B cell (primary cell): ENCODE results near the gene PNN. TPM values are rescaled to one million over a fixed set of nuclear protein-coding genes. Genes with fewer than 3 reads are reported as not detected.
"Not testable (repeated sequence)": the region's sequence is repeated elsewhere in the genome, so short reads cannot be mapped to it uniquely, and the experiment has no call there.

ENCODE experiments used
- ATAC-seq: fragments of 200-7000 bp; cut with Tn5 transposase; one replicate; pipeline ENCODE4 v1.10.0; 2021; ENCODE audit warnings: low read depth, mild to moderate bottlenecking, moderate number of reproducible peaks, moderate library complexity
- CTCF ChIA-PET: fragments of 350-600 bp; sonication (Branson Sonifier 250); formaldehyde crosslinking; loops from one replicate; lab custom pipeline; 2021; ENCODE audit warnings: antibody characterized with exemption, inconsistent platforms; lab: Charles Lee
- POLR2A ChIA-PET: fragments of 350-600 bp; sonication (Branson Sonifier 250); formaldehyde crosslinking; loops from one replicate; lab custom pipeline; 2021; ENCODE audit warnings: antibody characterized with exemption; lab: Charles Lee
- DNase-seq: peaks from one replicate; pipeline ENCODE4 v3.0.0; 2013
- H2AFZ ChIP-seq: 2 replicates; pipeline ENCODE4 v1.6.1; 2012; ENCODE audit warnings: mild to moderate bottlenecking, low read depth, low read length; ENCODE audit not compliant: insufficient read depth, poor library complexity, severe bottlenecking
- H3K27ac ChIP-seq, 2 donors: 1 replicate in 1 of 2; 2 replicates in 1 of 2; pipeline ENCODE4 v1.5.1; 2012 to 2013; ENCODE audit warnings: low read length in 2 of 2, mild to moderate bottlenecking in 2 of 2, moderate library complexity in 1 of 2
- H3K27me3 ChIP-seq, 4 experiments: fragments of 200-600 bp in 1 of 4; sonication (generic) in 1 of 4; replicated peaks in 1 of 4; 1 replicate in 2 of 4; 2 replicates in 2 of 4; pipeline versions ENCODE4 v1.6.1 to v1.7.0; 2013 to 2016; ENCODE audit warnings: low read length in 3 of 4, mild to moderate bottlenecking in 2 of 4, mixed read lengths in 1 of 4, moderate library complexity in 1 of 4; ENCODE audit not compliant: insufficient read depth in 4 of 4, control insufficient read depth in 3 of 4; ENCODE audit errors: control extremely low read depth in 1 of 4
- H3K36me3 ChIP-seq, 2 experiments: replicated peaks in 1 of 2; 1 replicate in 1 of 2; 2 replicates in 1 of 2; pipeline versions ENCODE4 v1.6.1 to v1.7.1; 2013; ENCODE audit warnings: low read length in 1 of 2; ENCODE audit not compliant: insufficient read depth in 2 of 2, control insufficient read depth in 1 of 2; ENCODE audit errors: control extremely low read depth in 1 of 2, extremely low read depth in 1 of 2
- H3K4me1 ChIP-seq, 2 donors: fragments of 200-600 bp in 1 of 2; sonication (generic) in 1 of 2; 1 replicate in 1 of 2; 2 replicates in 1 of 2; pipeline versions ENCODE4 v1.5.1 to v1.6.1; 2013 to 2017; ENCODE audit warnings: low read length in 2 of 2; ENCODE audit not compliant: control insufficient read depth in 2 of 2, insufficient read depth in 2 of 2
- H3K4me2 ChIP-seq: replicated peaks from 2 replicates; pipeline ENCODE3; 2012; ENCODE audit warnings: mild to moderate bottlenecking, low read depth, low read length; ENCODE audit not compliant: poor library complexity, severe bottlenecking
- H3K4me3 ChIP-seq, 5 experiments: fragments of 200-600 bp in 1 of 5; sonication (generic) in 1 of 5; 1 replicate in 3 of 5; 2 replicates in 2 of 5; pipeline versions ENCODE4 v1.5.1 to v1.7.0; 2011 to 2016; ENCODE audit warnings: low read length in 4 of 5, mild to moderate bottlenecking in 4 of 5, low read depth in 2 of 5, control low read depth in 1 of 5, moderate library complexity in 1 of 5; ENCODE audit not compliant: insufficient read depth in 1 of 5; ENCODE audit errors: control extremely low read depth in 1 of 5, extremely low read depth in 1 of 5
- H3K79me2 ChIP-seq: fragments of 200-600 bp; sonication (generic); one replicate; pipeline ENCODE4 v1.6.0; 2016; ENCODE audit warnings: low read length; ENCODE audit not compliant: control insufficient read depth, insufficient read depth
- H3K9ac ChIP-seq: fragments of 200-600 bp; sonication (generic); 2 replicates; pipeline ENCODE4 v1.6.1; 2017; ENCODE audit warnings: mild to moderate bottlenecking, low read length, moderate library complexity
- H3K9me3 ChIP-seq, 3 donors: one replicate each; pipeline versions ENCODE4 v1.6.1 to v1.7.1; 2013; ENCODE audit warnings: low read length in 2 of 3; ENCODE audit not compliant: control insufficient read depth in 2 of 3, insufficient read depth in 1 of 3; ENCODE audit errors: control extremely low read depth in 1 of 3
- H4K20me1 ChIP-seq: 2 replicates; pipeline ENCODE4 v1.6.0; 2012; ENCODE audit warnings: mild to moderate bottlenecking, low read length; ENCODE audit not compliant: insufficient read depth, control insufficient read depth, poor library complexity, severe bottlenecking
- H3K27ac Mint-ChIP-seq: one replicate; pipeline ENCODE4 v1.8.0; 2021; ENCODE audit warnings: mixed read lengths
- H3K27me3 Mint-ChIP-seq: one replicate; pipeline ENCODE4 v1.8.0; 2021; ENCODE audit warnings: mixed read lengths
- H3K4me1 Mint-ChIP-seq: one replicate; pipeline ENCODE4 v1.8.0; 2021; ENCODE audit warnings: mixed read lengths
- H3K4me3 Mint-ChIP-seq: one replicate; pipeline ENCODE4 v1.8.0; 2021; ENCODE audit warnings: mixed read lengths
- H3K9me3 Mint-ChIP-seq: one replicate; pipeline ENCODE4 v1.8.0; 2022; ENCODE audit warnings: mixed read lengths; ENCODE audit not compliant: insufficient read depth
- CTCF ChIP-seq: fragments of 200-600 bp; IDR thresholded peaks from one replicate; pipeline ENCODE4 v1.8.0; 2022; ENCODE audit warnings: antibody characterized with exemption, mild to moderate bottlenecking
- EZH2 ChIP-seq: IDR thresholded peaks from 2 replicates; pipeline ENCODE4 v1.6.1; 2012; ENCODE audit warnings: borderline replicate concordance, low read depth, mild to moderate bottlenecking, moderate library complexity, low read length; ENCODE audit not compliant: insufficient read depth, poor library complexity, severe bottlenecking
- WGBS: methylation state at CpG from one replicate; pipeline ENCODE4 v1.1.5; 2013; ENCODE audit warnings: missing lambda C conversion rate; ENCODE audit not compliant: insufficient coverage; 5-methylcytosine and 5-hydroxymethylcytosine counted together
- intact Hi-C: fragments of 100-400 bp; cut with micrococcal nuclease; formaldehyde crosslinking; loops from one replicate; pipeline ENCODE4 v1.10.0; 2022
- polyA plus RNA-seq: library from polyadenylated mRNA; depleted of rRNA; stranded (reverse); fragments of >200 nt; gene quantifications from 2 replicates; pipeline ENCODE4 v1.2.3, GENCODE V29; 2012
- total RNA-seq, 2 donors: library from RNA; stranded (reverse); fragments of 120-200 nt in 1 of 2; gene quantifications; 1 replicate in 1 of 2; 2 replicates in 1 of 2; pipeline versions ENCODE4 v1.2.3 to v1.2.4, GENCODE V29; 2013 to 2022

Gene PNN
- total and polyA plus RNA-seq, 2 donors (not counting 1 experiment from before 2014, with no cell fraction given): 49.7 to 134 TPM

GRCh38 chr14:39218171-39218769 lies 43.2 kb downstream of the PNN start:
- DNase-seq (no peak), ATAC-seq (no peak)
- Histone ChIP-seq H3K4me2 (no peak overlapping the region), H4K20me1 (no peaks in the 10 kb centered on the region), H3K79me2 (no peaks in the 10 kb centered on the region), H3K27ac (no peak overlapping the region), H3K9ac (no peak overlapping the region), H3K9me3 (no peaks in the 10 kb centered on the region), H3K4me1 (peaks cover 0 to 5% of the 10 kb centered on the region in 2 donors), H3K4me3 (no peak overlapping the region), H3K36me3 (no peaks in the 10 kb centered on the region), H2AFZ (no peak overlapping the region), H3K27me3 (no peaks in the 10 kb centered on the region)
- Mint-ChIP-seq H3K4me3 (no peak overlapping the region), H3K4me1 (peaks cover 7% of the 10 kb centered on the region), H3K27me3 (peaks cover 3% of the 10 kb centered on the region), H3K9me3 (no peaks in the 10 kb centered on the region), H3K27ac (no peak overlapping the region)
- intact Hi-C loops: no loop called here
- TF ChIP-seq CTCF: no peak
- no peak for TF ChIP-seq EZH2
- CTCF ChIA-PET: no interaction called here
- no CpG with 5 or more reads among the region's 5 CpGs for WGBS
- POLR2A ChIA-PET: no interaction called here

- Histone ChIP-seq H3K79me2 (no peaks in the 10 kb centered on the region), H4K20me1 (no peaks in the 10 kb centered on the region), H3K36me3 (no peaks in the 10 kb centered on the region), H3K27ac (no peak overlapping the region), H3K4me1 (peaks cover 0 to 5% of the 10 kb centered on the region in 2 donors), H3K4me3 (no peak overlapping the region), H3K27me3 (peaks cover 0 to 2% (median 0%) of the 10 kb centered on the region in 4 experiments), H3K4me2 (no peak overlapping the region), H3K9ac (no peak overlapping the region), H3K9me3 (no peaks in the 10 kb centered on the region), H2AFZ (no peak overlapping the region)
- POLR2A ChIA-PET: no interaction called here
- no peak overlapping the region for H3K27ac Mint-ChIP-seq
- no peak for TF ChIP-seq EZH2
- no peak for TF ChIP-seq CTCF
- DNase-seq: no peak
- no peak overlapping the region for H3K4me3 Mint-ChIP-seq
- no peaks in the 10 kb centered on the region for H3K9me3 Mint-ChIP-seq
- H3K27me3 Mint-ChIP-seq: peaks cover 3% of the 10 kb centered on the region
- no peak for ATAC-seq
- peaks cover 7% of the 10 kb centered on the region for H3K4me1 Mint-ChIP-seq
- intact Hi-C loops: no loop called here
- CTCF ChIA-PET: no interaction called here
- 100% methylated on average over 2 of the region's 3 CpGs for WGBS
These were observed 44.0 kb downstream of the PNN start for GRCh38 chr14:39219075-39219499.

- H3K4me1 Mint-ChIP-seq, H4K20me1 ChIP-seq, H3K9ac ChIP-seq, CTCF ChIA-PET, H3K36me3 ChIP-seq, DNase-seq, H2AFZ ChIP-seq, H3K4me3 Mint-ChIP-seq, H3K4me3 ChIP-seq, H3K9me3 Mint-ChIP-seq, ATAC-seq, H3K4me1 ChIP-seq, H3K27me3 ChIP-seq, POLR2A ChIA-PET, H3K4me2 ChIP-seq, intact Hi-C loops, H3K79me2 ChIP-seq, H3K9me3 ChIP-seq, H3K27ac Mint-ChIP-seq, H3K27me3 Mint-ChIP-seq, H3K27ac ChIP-seq: not testable (repeated sequence)
- 100% methylated on average over 1 of the region's 1 CpG for WGBS
These were observed 45.4 kb downstream of the PNN start for GRCh38 chr14:39220473-39220872.
